SK-N-SH (cell line): ENCODE data around the gene C12orf42. TPM values are rescaled to one million over a fixed set of nuclear protein-coding genes. Genes with fewer than 3 reads are reported as not detected.

Experiments used
- CTCF ChIA-PET: fragments of 300-600, 350-600 bp; formaldehyde crosslinking; extraction: SDS; loops from one replicate; lab custom pipeline; 2021; lab: Yijun Ruan, JAX
- POLR2A ChIA-PET: fragments of 350-600 bp; sonication (Branson Sonifier 250); formaldehyde crosslinking; extraction: SDS; loops from one replicate; lab custom pipeline; 2020; ENCODE audit warnings: antibody characterized with exemption, inconsistent platforms; lab: Yijun Ruan, JAX
- DNase-seq: peaks from one replicate; pipeline ENCODE4 v3.0.0; 2012
- H2AFZ ChIP-seq: fragments of 200-600 bp; sonication (generic); 2 replicates; pipeline ENCODE4 v1.8.1; 2016; ENCODE audit warnings: antibody characterized with exemption, mild to moderate bottlenecking, low read depth
- H3F3A ChIP-seq: fragments of 200-600 bp; sonication (generic); replicated peaks from 2 replicates; pipeline ENCODE3; 2016; ENCODE audit warnings: antibody characterized with exemption, mild to moderate bottlenecking; ENCODE audit not compliant: insufficient read depth
- H3K27ac ChIP-seq, 2 experiments: fragments of 200-500 bp in 1 of 2; fragments of 200-600 bp in 1 of 2; sonication (Bioruptor generic) in 1 of 2; sonication (generic), shearing (Covaris generic) in 1 of 2; 2 replicates each; pipeline versions ENCODE4 v1.5.1 to v1.6.1; 2014 to 2016; ENCODE audit warnings: low read depth in 2 of 2, inconsistent platforms in 1 of 2, low read length in 1 of 2, mild to moderate bottlenecking in 1 of 2, mixed read lengths in 1 of 2
- H3K27me3 ChIP-seq: fragments of 200-600 bp; sonication (generic), shearing (Covaris generic); 2 replicates; pipeline ENCODE4 v1.6.1; 2016; ENCODE audit warnings: mixed run types; ENCODE audit not compliant: insufficient read depth
- H3K36me3 ChIP-seq, 2 experiments: fragments of 200-500 bp in 1 of 2; fragments of 200-600 bp in 1 of 2; sonication (Bioruptor generic) in 1 of 2; sonication (generic) in 1 of 2; replicated peaks in 1 of 2; 2 replicates each; pipeline versions ENCODE3 to v1.5.1; 2014 to 2016; ENCODE audit warnings: low read length in 1 of 2, mild to moderate bottlenecking in 1 of 2; ENCODE audit not compliant: insufficient read depth in 2 of 2, control insufficient read depth in 1 of 2
- H3K4me1 ChIP-seq, 2 experiments: fragments of 200-500 bp in 1 of 2; fragments of 200-600 bp in 1 of 2; sonication (Bioruptor generic) in 1 of 2; sonication (generic), shearing (Covaris generic) in 1 of 2; 2 replicates each; pipeline versions ENCODE4 v1.5.1 to v1.6.1; 2014 to 2016; ENCODE audit warnings: low read depth in 1 of 2, low read length in 1 of 2, mixed run types in 1 of 2; ENCODE audit not compliant: insufficient read depth in 2 of 2, control insufficient read depth in 1 of 2
- H3K4me2 ChIP-seq: fragments of 200-600 bp; sonication (generic), shearing (Covaris generic); 2 replicates; pipeline ENCODE4 v1.6.1; 2017; ENCODE audit warnings: mixed run types
- H3K4me3 ChIP-seq, 2 experiments: fragments of 200-500 bp in 1 of 2; fragments of 200-600 bp in 1 of 2; sonication (Bioruptor generic) in 1 of 2; sonication (generic), shearing (Covaris generic) in 1 of 2; 2 replicates each; pipeline versions ENCODE4 v1.5.1 to v1.8.1; 2014 to 2016; ENCODE audit warnings: low read depth in 2 of 2, inconsistent platforms in 1 of 2, low read length in 1 of 2, mild to moderate bottlenecking in 1 of 2, mixed read lengths in 1 of 2, moderate library complexity in 1 of 2
- H3K79me2 ChIP-seq: fragments of 200-600 bp; sonication (generic); 2 replicates; pipeline ENCODE4 v1.8.1; 2017; ENCODE audit warnings: mild to moderate bottlenecking; ENCODE audit not compliant: insufficient read depth
- H3K9ac ChIP-seq: fragments of 200-600 bp; sonication (generic); 2 replicates; pipeline ENCODE4 v1.6.1; 2017; ENCODE audit warnings: mixed run types
- H3K9me2 ChIP-seq: fragments of 200-600 bp; sonication (generic); 2 replicates; pipeline ENCODE4 v1.6.1; 2017; ENCODE audit warnings: mixed run types
- H3K9me3 ChIP-seq: fragments of 200-600 bp; sonication (generic); 2 replicates; pipeline ENCODE4 v1.6.1; 2017; ENCODE audit warnings: mixed run types, mild to moderate bottlenecking, moderate library complexity
- H4K20me1 ChIP-seq: fragments of 200-600 bp; sonication (generic); 2 replicates; pipeline ENCODE4 v1.6.1; 2017; ENCODE audit warnings: mild to moderate bottlenecking, mixed run types; ENCODE audit not compliant: insufficient read depth
- CTCF ChIP-seq: fragments of 200-600 bp; sonication (generic); IDR thresholded peaks from 2 replicates; pipeline ENCODE4 v1.6.1; 2017; ENCODE audit warnings: antibody characterized with exemption, mild to moderate bottlenecking, moderate library complexity
- FOSL2 ChIP-seq: IDR thresholded peaks from 2 replicates; pipeline ENCODE4 v1.4.0; 2012; ENCODE audit warnings: low read depth, mild to moderate bottlenecking, moderate library complexity, borderline replicate concordance
- FOXJ3 ChIP-seq: sonication (generic); formaldehyde crosslinking; IDR thresholded peaks from 2 replicates; pipeline ENCODE4 v1.5.1; 2020; ENCODE audit warnings: mild to moderate bottlenecking, missing genetic modification reagents
- FOXM1 ChIP-seq: IDR thresholded peaks from 2 replicates; pipeline ENCODE4 v1.4.0; 2012; ENCODE audit warnings: low read depth, mild to moderate bottlenecking
- GATA2 ChIP-seq: sonication (generic); formaldehyde crosslinking; IDR thresholded peaks from 2 replicates; pipeline ENCODE4 v1.5.0; 2020; ENCODE audit warnings: mild to moderate bottlenecking, missing genetic modification reagents
- IRF3 ChIP-seq: fragments of 150-350 bp; IDR thresholded peaks from 2 replicates; pipeline ENCODE4 v1.6.1; 2016; ENCODE audit warnings: mild to moderate bottlenecking, low read depth, low read length
- PBX3 ChIP-seq: IDR thresholded peaks from 2 replicates; pipeline ENCODE4; 2012
- RAD21 ChIP-seq: IDR thresholded peaks from 2 replicates; pipeline ENCODE4 v1.6.1; 2012; ENCODE audit warnings: mild to moderate bottlenecking, low read length
- REST ChIP-seq: IDR thresholded peaks from 2 replicates; pipeline ENCODE4 v1.6.1; 2012; ENCODE audit warnings: mild to moderate bottlenecking, low read depth, low read length, moderate library complexity
- RFX5 ChIP-seq: IDR thresholded peaks from 2 replicates; pipeline ENCODE4 v1.6.1; 2012; ENCODE audit warnings: mild to moderate bottlenecking, improper control_type of control experiment, low read length
- SIN3A ChIP-seq: IDR thresholded peaks from 2 replicates; pipeline ENCODE4 v1.6.1; 2012; ENCODE audit warnings: low read depth, mild to moderate bottlenecking, low read length, moderate library complexity, borderline replicate concordance
- SMC3 ChIP-seq: IDR thresholded peaks from 2 replicates; pipeline ENCODE4 v1.6.1; 2012; ENCODE audit warnings: low read depth, low read length, improper control_type of control experiment
- TAF1 ChIP-seq: IDR thresholded peaks from 2 replicates; pipeline ENCODE4 v1.6.1; 2012; ENCODE audit warnings: low read depth, mild to moderate bottlenecking, low read length, moderate library complexity, borderline replicate concordance
- TCF12 ChIP-seq: IDR thresholded peaks from 2 replicates; pipeline ENCODE4 v1.4.0; 2012
- TEAD4 ChIP-seq: IDR thresholded peaks from 2 replicates; pipeline ENCODE4 v1.4.0; 2012; ENCODE audit warnings: mild to moderate bottlenecking, borderline replicate concordance; ENCODE audit not compliant: insufficient read depth
- WGBS: methylation state at CpG from one replicate; pipeline ENCODE4 v1.1.6; 2017; ENCODE audit warnings: low lambda C conversion rate; 5-methylcytosine and 5-hydroxymethylcytosine counted together
- polyA plus RNA-seq, 3 experiments: library from polyadenylated mRNA; depleted of rRNA; stranded (reverse); fragments of >200 nt; gene quantifications; 2 replicates each; pipeline ENCODE4 v1.2.3, GENCODE V29; 2012

C12orf42 gene
- polyA plus RNA-seq, 1 of the 3 experiments (the other 2 are of a cell fraction): not detected

- no peak overlapping the region for H3K9ac ChIP-seq
- POLR2A ChIA-PET: no interaction called here
These were observed 182.9 kb downstream of the C12orf42 start for GRCh38 chr12:103312742-103313354.

More at GRCh38 chr12:103312742-103313354, 182.9 kb downstream of the C12orf42 start:
- TF ChIP-seq IRF3 (no peak), SIN3A (no peak), RAD21 (no peak), FOXJ3 (CRISPR knock-in tag) (no peak), TEAD4 (no peak), PBX3 (no peak), GATA2 (CRISPR knock-in tag) (no peak), SMC3 (no peak), FOSL2 (no peak), REST (no peak), RFX5 (no peak), TCF12 (no peak), CTCF (no peak), FOXM1 (no peak), TAF1 (no peak)
- Histone ChIP-seq H3K9me2 (no peaks in the 10 kb centered on the region), H3F3A (no peaks in the 10 kb centered on the region), H3K9me3 (no peaks in the 10 kb centered on the region), H3K4me1 (no peaks in the 10 kb centered on the region), H2AFZ (no peak overlapping the region), H4K20me1 (no peaks in the 10 kb centered on the region), H3K4me2 (no peak overlapping the region), H3K27me3 (no peaks in the 10 kb centered on the region), H3K36me3 (no peaks in the 10 kb centered on the region), H3K79me2 (no peaks in the 10 kb centered on the region), H3K4me3 (no peak overlapping the region), H3K27ac (no peak overlapping the region)
- CTCF ChIA-PET: interaction anchor here (1.0 to 1.3 kb wide), 2 partner anchors 13 to 364 kb away, joined by 3 read pairs; no protein-coding TSS in a partner anchor
- no peak for DNase-seq
- WGBS: 42% methylated on average over 3 of the region's 3 CpGs
